ENCODE data around the gene OSBPL3.
"Not testable (repeated sequence)": the region's sequence is repeated elsewhere in the genome, so short reads cannot be mapped to it uniquely, and the experiment has no call there.

OSBPL3 gene

GRCh38 chr7:24907311-24907886, 72.6 kb downstream of the OSBPL3 start:
- in situ Hi-C loops (cut with MboI; ENCODE audit: low pct_unique_long_range_greater_than_20kb, low sequenced_read_pairs), result no loop called here
- DNase-seq, result no peak

GRCh38 chr7:24905996-24906770, 73.8 kb downstream of the OSBPL3 start:
- no peak for DNase-seq
- in situ Hi-C loops (cut with MboI; ENCODE audit: low pct_unique_long_range_greater_than_20kb, low sequenced_read_pairs), result no loop called here

GRCh38 chr7:24903992-24904391, 76.0 kb downstream of the OSBPL3 start:
- DNase-seq; in situ Hi-C loops (cut with MboI; ENCODE audit: low pct_unique_long_range_greater_than_20kb, low sequenced_read_pairs): not testable (repeated sequence)

- DNase-seq, result no peak
- in situ Hi-C loops (cut with MboI; ENCODE audit: low pct_unique_long_range_greater_than_20kb, low sequenced_read_pairs), result no loop called here
Measured at GRCh38 chr7:24903559-24903958, 76.4 kb downstream of the OSBPL3 start.

- in situ Hi-C loops (cut with MboI; ENCODE audit: low pct_unique_long_range_greater_than_20kb, low sequenced_read_pairs), result no loop called here
- no peak for DNase-seq
Measured at GRCh38 chr7:24902931-24903330, 77.0 kb downstream of the OSBPL3 start.

- no peak for DNase-seq
- in situ Hi-C loops (cut with MboI; ENCODE audit: low pct_unique_long_range_greater_than_20kb, low sequenced_read_pairs), result no loop called here
Measured at GRCh38 chr7:24902276-24902675, 77.7 kb downstream of the OSBPL3 start.

- in situ Hi-C loops (cut with MboI; ENCODE audit: low pct_unique_long_range_greater_than_20kb, low sequenced_read_pairs), result no loop called here
- no peak for DNase-seq
Measured at GRCh38 chr7:24899905-24900304, 80.1 kb downstream of the OSBPL3 start.

- no peak for DNase-seq
- in situ Hi-C loops (cut with MboI; ENCODE audit: low pct_unique_long_range_greater_than_20kb, low sequenced_read_pairs), result no loop called here
Measured at GRCh38 chr7:24899161-24899560, 80.8 kb downstream of the OSBPL3 start.

- in situ Hi-C loops (cut with MboI; ENCODE audit: low pct_unique_long_range_greater_than_20kb, low sequenced_read_pairs), result no loop called here
- no peak for DNase-seq
Measured at GRCh38 chr7:24898691-24899090, 81.3 kb downstream of the OSBPL3 start.

GRCh38 chr7:24896031-24896501, 83.9 kb downstream of the OSBPL3 start:
- in situ Hi-C loops (cut with MboI; ENCODE audit: low pct_unique_long_range_greater_than_20kb, low sequenced_read_pairs), result no loop called here
- DNase-seq, result peak; percentile 50

GRCh38 chr7:24894429-24895221, 85.4 kb downstream of the OSBPL3 start:
- DNase-seq, result no peak
- in situ Hi-C loops (cut with MboI; ENCODE audit: low pct_unique_long_range_greater_than_20kb, low sequenced_read_pairs), result no loop called here

GRCh38 chr7:24891311-24891735, 88.7 kb downstream of the OSBPL3 start:
- in situ Hi-C loops (cut with MboI; ENCODE audit: low pct_unique_long_range_greater_than_20kb, low sequenced_read_pairs), result no loop called here
- no peak for DNase-seq

- DNase-seq, result no peak
Measured at GRCh38 chr7:24889611-24890010, 90.4 kb downstream of the OSBPL3 start.

GRCh38 chr7:24888653-24889052, 91.3 kb downstream of the OSBPL3 start:
- in situ Hi-C loops (cut with MboI; ENCODE audit: low pct_unique_long_range_greater_than_20kb, low sequenced_read_pairs), result no loop called here
- DNase-seq, result no peak

More at GRCh38 chr7:24889611-24890010, 90.4 kb downstream of the OSBPL3 start:
- in situ Hi-C loops (cut with MboI; ENCODE audit: low pct_unique_long_range_greater_than_20kb, low sequenced_read_pairs), result no loop called here

GRCh38 chr7:24885716-24886115, 94.3 kb downstream of the OSBPL3 start:
- no peak for DNase-seq
- in situ Hi-C loops (cut with MboI; ENCODE audit: low pct_unique_long_range_greater_than_20kb, low sequenced_read_pairs), result no loop called here

GRCh38 chr7:24885305-24885704, 94.7 kb downstream of the OSBPL3 start:
- in situ Hi-C loops (cut with MboI; ENCODE audit: low pct_unique_long_range_greater_than_20kb, low sequenced_read_pairs), result no loop called here

GRCh38 chr7:24884401-24884800, 95.6 kb downstream of the OSBPL3 start:
- no peak for DNase-seq
- in situ Hi-C loops (cut with MboI; ENCODE audit: low pct_unique_long_range_greater_than_20kb, low sequenced_read_pairs), result no loop called here

More at GRCh38 chr7:24885305-24885704, 94.7 kb downstream of the OSBPL3 start:
- no peak for DNase-seq

GRCh38 chr7:24883622-24884013, 96.4 kb downstream of the OSBPL3 start:
- DNase-seq, result no peak

GRCh38 chr7:24882989-24883621, 96.9 kb downstream of the OSBPL3 start:
- no peak for DNase-seq
- in situ Hi-C loops (cut with MboI; ENCODE audit: low pct_unique_long_range_greater_than_20kb, low sequenced_read_pairs), result no loop called here

More at GRCh38 chr7:24883622-24884013, 96.4 kb downstream of the OSBPL3 start:
- in situ Hi-C loops (cut with MboI; ENCODE audit: low pct_unique_long_range_greater_than_20kb, low sequenced_read_pairs), result no loop called here
